Measurements from ENCODE around the gene CLDN7.

Gene CLDN7

DNA sequence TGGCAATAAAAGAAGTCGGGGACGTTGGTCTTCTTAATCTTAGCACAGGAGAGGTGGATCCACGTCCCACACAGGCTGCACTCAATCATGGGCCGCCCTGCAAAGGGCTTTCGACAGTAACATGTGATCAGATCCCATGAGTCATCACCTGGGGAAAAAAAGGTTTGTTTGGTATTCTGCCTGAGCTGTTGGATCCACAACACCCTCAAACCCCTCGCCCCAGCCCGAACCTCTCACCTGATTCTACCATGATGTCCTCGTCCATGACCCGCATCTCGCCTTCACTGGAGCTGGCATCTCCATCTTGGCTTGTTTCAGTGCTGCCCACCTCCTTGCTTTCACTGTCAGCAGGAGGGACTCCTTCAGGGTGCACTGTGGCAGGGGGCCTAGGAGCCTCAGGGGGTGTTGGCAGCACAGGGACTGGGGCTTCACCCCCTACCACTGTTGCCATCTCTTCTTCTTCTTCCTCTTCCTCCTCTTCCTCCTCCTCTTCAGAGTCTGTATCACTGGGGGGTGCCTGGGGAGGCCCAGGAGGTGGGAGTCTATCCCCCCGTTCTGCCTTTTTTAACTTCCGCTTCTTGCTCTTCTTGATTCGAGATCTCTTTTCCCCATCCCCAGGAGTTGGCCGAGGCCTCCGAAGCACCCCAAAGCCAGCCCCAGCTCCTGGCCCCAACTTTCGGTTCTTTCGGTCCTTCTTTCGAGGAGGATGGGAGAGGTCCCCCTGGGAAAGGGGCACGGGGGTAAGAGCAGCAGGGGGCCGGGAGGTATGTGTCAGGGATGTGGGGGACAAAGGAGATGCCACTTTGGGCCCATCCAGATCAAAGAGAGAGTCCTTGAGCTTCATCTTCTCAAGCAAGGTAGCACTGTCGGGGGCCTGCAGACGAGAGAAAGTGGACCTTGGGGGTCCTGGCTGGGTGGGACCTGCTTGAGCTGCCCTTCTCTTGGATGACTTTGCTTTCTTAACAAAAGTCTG is 26.3 kb downstream of the CLDN7 start:
- no peak for ATAC-seq (replicated peaks; ENCODE audit: extremely low read depth, poor library complexity, severe bottlenecking)
- H3K27me3 Mint-ChIP-seq = no peaks in the 10 kb centered on the region
- DNase-seq (ENCODE audit: low spot score in 2 of 2) = no peak
- no peaks in the 10 kb centered on the region for H3K9me3 Mint-ChIP-seq
- H3K4me1 Mint-ChIP-seq = peaks cover 70% of the 10 kb centered on the region
- H3K4me3 Mint-ChIP-seq = peak overlapping the region; percentile 42
- H3K27ac Mint-ChIP-seq (ENCODE audit: low read depth) = no peak overlapping the region
- H3K36me3 Mint-ChIP-seq (ENCODE audit: insufficient read depth) = peaks cover 34% of the 10 kb centered on the region

DNA sequence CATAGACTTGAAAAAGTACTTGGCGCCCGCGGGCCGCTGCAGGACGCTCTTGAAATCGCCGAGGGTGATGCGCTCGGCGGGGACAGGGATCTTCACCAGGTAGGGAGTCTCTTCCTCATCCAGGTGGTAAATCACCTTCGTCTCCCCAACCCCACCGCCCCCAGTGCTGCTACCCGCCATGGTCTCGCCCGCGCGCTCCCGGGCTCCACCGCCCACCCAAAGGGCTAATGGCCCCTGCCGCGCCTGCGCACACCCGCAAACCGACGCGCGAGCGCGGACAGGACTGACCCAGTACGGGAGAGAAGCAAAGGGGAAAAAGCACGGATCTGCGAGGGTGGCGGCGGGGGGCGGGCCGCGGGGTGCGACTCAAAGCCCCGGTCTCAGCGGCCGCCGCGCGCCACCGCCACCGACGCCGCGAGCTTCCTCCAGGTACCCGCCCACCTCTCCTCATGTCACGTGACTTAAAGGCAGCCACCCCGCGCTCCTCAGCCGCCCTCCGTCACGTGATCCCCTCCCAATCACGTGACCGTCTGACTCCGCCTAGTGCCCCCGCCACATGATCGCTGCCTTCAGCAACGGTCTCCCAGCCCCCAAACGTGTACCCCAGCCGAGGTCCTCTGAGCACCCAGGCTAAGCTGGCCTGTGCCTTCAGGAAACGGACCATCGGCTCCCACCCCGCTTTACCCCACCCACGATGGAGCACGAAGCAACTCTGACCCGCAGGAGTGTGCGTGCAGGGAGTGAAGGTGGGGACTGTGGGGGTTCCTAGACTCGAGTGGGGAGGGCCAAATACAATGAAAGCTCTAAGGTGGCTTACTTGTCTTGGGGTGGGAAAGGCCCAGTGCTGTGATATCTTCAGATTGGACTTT is 28.0 kb downstream of the CLDN7 start, which contains the start of gene DVL2:
Gene DVL2, minus strand, starts transcription at position 435 of the 869 bp plus-strand sequence. Its CDS starts 255 bp downstream, at position 180.
- H3K4me3 Mint-ChIP-seq = peak within 1 kb of the TSS; percentile 88
- peak within 1 kb of the TSS; percentile 89 for H3K27ac Mint-ChIP-seq (ENCODE audit: low read depth)
- H3K9me3 Mint-ChIP-seq = no peaks in the 10 kb centered on the region
- H3K4me1 Mint-ChIP-seq = peaks cover 59% of the 10 kb centered on the region
- H3K36me3 Mint-ChIP-seq (ENCODE audit: insufficient read depth) = peaks cover 28% of the 10 kb centered on the region
- H3K27me3 Mint-ChIP-seq = no peaks in the 10 kb centered on the region
- DNase-seq (ENCODE audit: low spot score in 2 of 2) (peak; percentile 88 to 89), ATAC-seq (replicated peaks; ENCODE audit: extremely low read depth, poor library complexity, severe bottlenecking) (peak; percentile 63)

DNA sequence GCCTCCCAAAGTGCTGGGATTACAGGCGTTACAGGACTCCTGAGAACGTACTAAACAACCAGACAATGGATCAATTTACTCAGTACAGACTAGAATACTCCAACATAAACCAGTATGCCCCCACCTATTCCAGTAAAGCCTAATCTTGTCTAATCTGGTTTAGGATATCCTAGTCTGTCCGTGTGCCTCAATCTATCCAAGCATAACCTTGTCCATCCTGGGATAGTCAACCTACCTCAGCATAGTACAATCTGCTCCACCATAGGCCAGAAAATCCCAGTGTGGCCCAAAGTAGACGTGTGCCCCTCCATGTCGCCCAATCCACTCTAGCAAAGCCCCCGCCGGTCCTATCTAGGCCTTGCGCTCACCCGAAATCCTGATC is 28.6 kb downstream of the CLDN7 start:
- peaks cover 25% of the 10 kb centered on the region for H3K36me3 Mint-ChIP-seq (ENCODE audit: insufficient read depth)

DNA sequence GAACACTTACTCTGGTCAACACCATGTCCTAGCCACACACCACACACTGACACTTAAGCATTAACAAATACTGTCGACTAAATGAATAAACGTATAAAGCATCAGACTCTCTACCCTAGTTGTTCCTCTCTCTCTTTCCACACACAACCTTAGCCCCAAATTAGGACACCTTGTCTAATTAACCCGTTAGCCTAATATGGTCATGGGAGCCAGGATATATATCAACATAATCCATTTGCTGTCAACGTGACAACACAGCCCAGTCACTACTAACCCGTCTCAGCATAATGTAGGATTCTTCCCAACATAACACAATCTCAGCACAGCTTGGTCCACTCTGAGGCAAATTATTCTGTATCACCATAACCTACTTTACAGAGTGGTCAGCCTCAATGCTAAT is 30.2 kb downstream of the CLDN7 start:
- DNase-seq (ENCODE audit: low spot score in 2 of 2) (no peak), ATAC-seq (replicated peaks; ENCODE audit: extremely low read depth, poor library complexity, severe bottlenecking) (no peak)
- peak overlapping the region; percentile 88 for H3K4me3 Mint-ChIP-seq
- H3K9me3 Mint-ChIP-seq = no peaks in the 10 kb centered on the region
- peaks cover 26% of the 10 kb centered on the region for H3K36me3 Mint-ChIP-seq (ENCODE audit: insufficient read depth)
- H3K27ac Mint-ChIP-seq (ENCODE audit: low read depth) = no peak overlapping the region
- H3K4me1 Mint-ChIP-seq = peaks cover 54% of the 10 kb centered on the region
- H3K27me3 Mint-ChIP-seq = no peaks in the 10 kb centered on the region

More for the DNA sequence above, 28.6 kb downstream of the CLDN7 start:
- DNase-seq (ENCODE audit: low spot score in 2 of 2) = no peak
- Mint-ChIP-seq H3K27ac (ENCODE audit: low read depth) (peak overlapping the region; percentile 89), H3K9me3 (no peaks in the 10 kb centered on the region), H3K27me3 (no peaks in the 10 kb centered on the region), H3K4me3 (peak overlapping the region; percentile 88), H3K4me1 (peaks cover 59% of the 10 kb centered on the region)
- ATAC-seq (replicated peaks; ENCODE audit: extremely low read depth, poor library complexity, severe bottlenecking) = no peak

DNA sequence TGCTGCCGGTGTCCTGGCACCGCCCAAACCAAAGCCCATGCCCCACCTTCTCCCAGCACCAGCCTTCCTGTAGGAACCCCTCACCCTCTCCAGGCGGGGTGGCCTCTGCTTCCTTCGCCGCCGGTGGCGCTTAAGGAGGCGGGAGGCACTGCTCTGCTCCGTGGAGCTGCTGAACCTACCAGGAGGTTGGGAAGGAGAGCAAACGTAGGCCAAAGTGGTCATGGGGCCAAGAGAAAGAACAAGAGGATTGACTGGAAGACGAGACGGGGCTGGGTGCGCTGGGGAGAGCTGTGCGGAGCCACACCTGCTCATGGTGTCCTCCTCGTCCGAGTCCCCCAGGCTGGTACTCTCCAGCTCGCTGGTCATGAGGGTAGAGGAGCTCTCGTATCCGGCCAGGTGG is 32.8 kb downstream of the CLDN7 start:
- Mint-ChIP-seq H3K4me1 (peaks cover 33% of the 10 kb centered on the region), H3K9me3 (no peaks in the 10 kb centered on the region), H3K4me3 (no peak overlapping the region), H3K36me3 (ENCODE audit: insufficient read depth) (peaks cover 17% of the 10 kb centered on the region), H3K27ac (ENCODE audit: low read depth) (no peak overlapping the region), H3K27me3 (no peaks in the 10 kb centered on the region)
- ATAC-seq (replicated peaks; ENCODE audit: extremely low read depth, poor library complexity, severe bottlenecking) (no peak), DNase-seq (ENCODE audit: low spot score in 2 of 2) (no peak)

DNA sequence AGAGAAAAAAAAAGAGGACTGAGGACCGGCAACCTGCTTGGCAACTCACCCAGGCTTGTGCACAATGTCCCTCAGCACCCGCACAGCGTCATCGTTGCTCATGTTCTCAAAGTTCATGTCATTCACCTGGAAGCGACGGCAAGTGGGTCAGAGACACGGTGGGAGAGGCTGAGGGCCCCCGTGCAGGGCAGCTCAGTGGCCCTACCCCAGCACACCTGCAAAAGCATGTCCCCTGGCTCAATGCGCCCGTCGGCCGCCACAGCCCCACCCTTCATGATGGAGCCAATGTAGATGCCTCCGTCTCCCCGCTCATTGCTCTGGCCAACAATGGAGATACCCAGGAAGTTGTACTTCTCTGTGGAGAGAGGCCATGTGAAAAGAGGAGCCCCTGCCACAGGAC is 33.4 kb downstream of the CLDN7 start:
- H3K36me3 Mint-ChIP-seq (ENCODE audit: insufficient read depth) = peaks cover 13% of the 10 kb centered on the region
- H3K4me1 Mint-ChIP-seq = peaks cover 27% of the 10 kb centered on the region
- H3K27me3 Mint-ChIP-seq = no peaks in the 10 kb centered on the region
- DNase-seq (ENCODE audit: low spot score in 2 of 2) (no peak), ATAC-seq (replicated peaks; ENCODE audit: extremely low read depth, poor library complexity, severe bottlenecking) (no peak)
- H3K9me3 Mint-ChIP-seq = no peaks in the 10 kb centered on the region
- no peak overlapping the region for H3K27ac Mint-ChIP-seq (ENCODE audit: low read depth)
- no peak overlapping the region for H3K4me3 Mint-ChIP-seq

DNA sequence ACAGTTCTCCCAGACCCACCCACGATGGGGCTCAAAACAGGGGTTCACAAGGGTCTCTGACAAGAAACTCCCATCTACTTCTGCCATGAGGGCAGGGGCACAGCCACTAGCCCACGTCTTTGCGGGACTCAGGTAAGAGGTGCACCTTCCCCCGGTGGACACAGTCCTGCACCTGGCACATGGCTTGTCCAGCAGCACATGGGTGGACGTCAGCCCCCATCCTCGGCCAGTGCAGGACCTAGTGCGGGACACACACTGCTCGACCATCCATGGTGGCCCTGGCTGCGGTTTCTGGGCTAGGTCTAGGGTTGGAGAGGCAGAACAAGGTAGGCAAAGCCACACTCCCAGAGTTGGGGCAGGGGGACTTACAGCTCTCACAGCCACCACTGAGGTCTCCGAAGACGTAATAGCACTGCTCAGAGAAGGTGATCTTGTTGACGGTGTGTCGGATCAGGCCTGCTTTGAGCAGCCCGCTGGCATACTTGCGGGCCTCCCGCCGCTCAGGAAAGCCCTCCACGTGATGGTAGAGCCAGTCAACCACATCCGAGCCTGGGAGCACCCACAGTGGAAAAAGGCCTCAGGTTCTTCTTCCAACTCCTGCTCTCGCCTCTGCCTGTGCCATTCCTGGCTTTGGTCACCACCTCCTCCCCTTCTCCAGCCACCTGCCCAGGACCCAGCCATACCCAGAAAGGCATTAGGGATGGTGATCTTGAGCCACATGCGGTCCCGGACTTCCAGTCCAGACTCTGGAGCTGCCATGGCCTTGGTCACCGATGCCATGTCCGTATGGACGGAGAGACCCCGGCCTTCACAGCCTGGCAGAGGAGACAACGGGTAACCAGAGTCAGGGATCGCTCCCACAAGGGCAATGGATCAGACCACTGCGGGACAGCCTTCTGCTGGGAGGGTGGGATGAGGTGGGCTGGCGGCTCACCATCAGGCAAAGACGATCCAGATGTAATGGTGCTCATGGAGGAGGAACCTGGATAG is 35.3 kb downstream of the CLDN7 start:
- no peak for ATAC-seq (replicated peaks; ENCODE audit: extremely low read depth, poor library complexity, severe bottlenecking)
- no peaks in the 10 kb centered on the region for H3K27me3 Mint-ChIP-seq
- no peaks in the 10 kb centered on the region for H3K9me3 Mint-ChIP-seq
- peak overlapping the region; percentile 41 for H3K27ac Mint-ChIP-seq (ENCODE audit: low read depth)
- peaks cover 10% of the 10 kb centered on the region for H3K4me1 Mint-ChIP-seq
- H3K4me3 Mint-ChIP-seq = no peak overlapping the region
- no peak for DNase-seq (ENCODE audit: low spot score in 2 of 2)
- peaks cover 13% of the 10 kb centered on the region for H3K36me3 Mint-ChIP-seq (ENCODE audit: insufficient read depth)

DNA sequence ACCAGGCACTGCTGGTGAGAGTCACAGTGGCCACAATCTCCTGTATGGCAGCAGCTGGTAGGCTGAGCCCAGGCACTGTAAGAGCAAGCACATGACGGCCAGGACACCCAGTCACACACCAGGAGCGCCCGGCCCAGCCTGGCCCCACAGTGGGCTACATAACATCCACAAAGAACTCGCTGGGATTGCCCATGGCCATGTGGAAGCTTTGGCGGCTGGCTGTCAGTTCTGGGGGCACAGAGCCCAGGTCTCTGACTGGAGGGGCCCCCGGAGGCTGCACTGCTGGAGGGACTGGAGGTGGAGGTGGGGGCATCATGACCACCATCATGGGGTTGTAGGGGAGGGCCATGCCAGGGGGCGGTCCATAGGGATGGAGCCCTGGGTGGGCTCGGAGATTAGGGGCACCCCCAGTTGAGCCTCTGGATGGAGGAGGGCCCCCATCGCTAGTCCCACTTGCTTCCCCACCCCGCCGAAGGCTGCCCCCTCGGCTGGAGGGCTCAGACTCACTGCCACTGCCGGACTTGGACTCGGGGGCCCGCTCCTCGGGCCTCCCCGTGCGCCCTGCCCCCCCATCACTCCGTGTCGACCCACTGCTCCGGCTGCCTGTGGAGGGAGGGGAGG is 36.5 kb downstream of the CLDN7 start:
- peaks cover 11% of the 10 kb centered on the region for H3K4me1 Mint-ChIP-seq
- DNase-seq (ENCODE audit: low spot score in 2 of 2) (no peak), ATAC-seq (replicated peaks; ENCODE audit: extremely low read depth, poor library complexity, severe bottlenecking) (no peak)
- no peak overlapping the region for H3K4me3 Mint-ChIP-seq
- H3K9me3 Mint-ChIP-seq = no peaks in the 10 kb centered on the region
- H3K27me3 Mint-ChIP-seq = no peaks in the 10 kb centered on the region
- peak overlapping the region; percentile 41 for H3K27ac Mint-ChIP-seq (ENCODE audit: low read depth)
- H3K36me3 Mint-ChIP-seq (ENCODE audit: insufficient read depth) = peaks cover 14% of the 10 kb centered on the region

DNA sequence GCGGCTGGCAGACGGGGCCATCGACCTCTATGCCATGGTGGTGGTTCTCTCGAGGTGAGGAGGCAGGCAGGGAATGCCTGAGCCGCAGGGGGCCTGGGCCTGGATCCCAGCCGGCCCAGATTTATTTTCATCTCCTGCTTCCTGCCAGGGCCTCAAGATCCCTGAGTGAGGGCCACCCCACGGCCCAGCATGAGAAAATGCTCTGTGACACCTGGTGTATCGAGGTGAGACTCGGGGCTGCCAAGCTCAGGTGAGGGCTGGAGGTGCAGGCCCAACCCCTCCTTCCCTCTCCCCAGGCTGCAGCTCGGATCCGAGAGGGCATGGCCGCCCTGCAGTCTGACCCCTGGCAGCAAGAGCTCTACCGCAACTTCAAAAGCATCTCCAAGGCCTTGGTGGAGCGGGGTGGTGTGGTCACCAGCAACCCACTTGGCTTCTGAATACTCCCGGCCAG is 37.6 kb downstream of the CLDN7 start:
- Mint-ChIP-seq H3K4me3 (no peak overlapping the region), H3K36me3 (ENCODE audit: insufficient read depth) (peaks cover 10% of the 10 kb centered on the region), H3K9me3 (no peaks in the 10 kb centered on the region), H3K27me3 (no peaks in the 10 kb centered on the region), H3K27ac (ENCODE audit: low read depth) (no peak overlapping the region), H3K4me1 (peaks cover 18% of the 10 kb centered on the region)
- no peak for DNase-seq (ENCODE audit: low spot score in 2 of 2)
- no peak for ATAC-seq (replicated peaks; ENCODE audit: extremely low read depth, poor library complexity, severe bottlenecking)

DNA sequence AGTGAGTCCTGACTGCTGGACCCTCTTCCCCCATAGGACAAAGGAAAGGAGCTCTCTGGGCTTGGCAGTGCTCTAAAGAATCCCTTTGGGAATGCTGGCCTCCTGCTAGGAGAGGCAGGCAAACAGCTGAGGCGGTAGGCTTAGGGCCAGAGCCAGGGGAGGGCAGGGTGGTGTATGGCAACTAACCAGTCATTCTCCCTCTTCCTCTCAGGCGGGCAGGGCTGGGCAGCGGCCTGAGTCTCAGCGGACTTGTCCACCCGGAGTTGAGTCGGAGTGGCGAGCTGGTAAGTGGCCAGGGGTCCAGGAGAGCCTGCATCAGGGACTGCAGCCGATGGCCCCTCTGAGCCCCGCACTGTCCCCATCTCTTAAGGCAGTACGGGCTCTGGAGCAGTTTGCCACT is 38.2 kb downstream of the CLDN7 start:
- Mint-ChIP-seq H3K27me3 (no peaks in the 10 kb centered on the region), H3K36me3 (ENCODE audit: insufficient read depth) (peaks cover 10% of the 10 kb centered on the region), H3K4me1 (peaks cover 24% of the 10 kb centered on the region), H3K27ac (ENCODE audit: low read depth) (no peak overlapping the region), H3K9me3 (no peaks in the 10 kb centered on the region), H3K4me3 (no peak overlapping the region)
- DNase-seq (ENCODE audit: low spot score in 2 of 2) (no peak), ATAC-seq (replicated peaks; ENCODE audit: extremely low read depth, poor library complexity, severe bottlenecking) (no peak)

DNA sequence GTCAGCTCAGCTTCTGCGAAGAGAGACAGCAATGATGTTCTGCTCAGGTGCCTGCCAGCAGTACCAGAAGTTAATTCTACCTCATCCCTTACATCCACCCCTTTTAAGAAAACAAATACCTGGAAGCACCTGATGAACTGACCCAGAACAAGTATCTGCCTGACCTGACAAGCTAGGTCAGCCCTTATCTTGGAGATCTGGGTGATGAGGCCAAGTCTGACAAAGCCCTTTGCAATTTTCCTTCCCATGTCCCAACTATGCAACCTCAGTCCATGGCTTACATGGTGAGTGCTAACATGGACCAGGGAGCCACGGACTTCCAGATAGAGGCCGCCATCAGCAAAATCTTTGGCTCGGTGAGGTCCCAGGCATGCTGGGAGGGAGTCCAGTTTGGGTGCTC is 38.9 kb downstream of the CLDN7 start:
- DNase-seq (ENCODE audit: low spot score in 2 of 2) (no peak), ATAC-seq (replicated peaks; ENCODE audit: extremely low read depth, poor library complexity, severe bottlenecking) (no peak)
- Mint-ChIP-seq H3K36me3 (ENCODE audit: insufficient read depth) (peaks cover 8% of the 10 kb centered on the region), H3K9me3 (no peaks in the 10 kb centered on the region), H3K27me3 (no peaks in the 10 kb centered on the region), H3K4me3 (no peak overlapping the region), H3K4me1 (peaks cover 29% of the 10 kb centered on the region), H3K27ac (ENCODE audit: low read depth) (no peak overlapping the region)
